HG02759 (cell line): Measurements from ENCODE around the gene SMOC2.

Experiments used
- ATAC-seq: cut with Tn5 transposase; IDR thresholded peaks from one replicate; pipeline ENCODE4 v1.9.1; 2021; ENCODE audit warnings: mild to moderate bottlenecking, moderate library complexity; ENCODE audit not compliant: unreplicated experiment

SMOC2 gene

DNA sequence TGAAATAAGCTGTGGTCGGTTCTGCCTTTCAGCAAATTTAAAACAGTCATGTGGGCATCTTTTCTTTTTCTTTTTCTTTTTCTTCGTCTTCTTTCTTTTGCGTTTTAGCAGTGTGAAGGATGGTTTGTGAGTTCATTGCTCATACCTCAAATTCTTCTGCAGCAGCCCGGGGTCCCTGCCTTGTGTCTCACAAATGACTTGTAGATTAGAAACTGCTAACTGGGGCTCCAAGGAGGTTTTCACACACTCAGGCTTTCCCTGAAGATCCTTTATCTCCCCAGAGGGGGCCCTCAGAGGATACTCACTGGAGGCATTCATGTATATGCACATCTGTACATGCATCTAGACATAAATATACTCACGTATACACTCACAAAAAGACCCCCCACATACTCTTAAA is 1.7 kb downstream of the SMOC2 start:
- no peak for ATAC-seq

- no peak for ATAC-seq
These were observed 6.3 kb downstream of the SMOC2 start for GRCh38 chr6:168447282-168447681.

DNA sequence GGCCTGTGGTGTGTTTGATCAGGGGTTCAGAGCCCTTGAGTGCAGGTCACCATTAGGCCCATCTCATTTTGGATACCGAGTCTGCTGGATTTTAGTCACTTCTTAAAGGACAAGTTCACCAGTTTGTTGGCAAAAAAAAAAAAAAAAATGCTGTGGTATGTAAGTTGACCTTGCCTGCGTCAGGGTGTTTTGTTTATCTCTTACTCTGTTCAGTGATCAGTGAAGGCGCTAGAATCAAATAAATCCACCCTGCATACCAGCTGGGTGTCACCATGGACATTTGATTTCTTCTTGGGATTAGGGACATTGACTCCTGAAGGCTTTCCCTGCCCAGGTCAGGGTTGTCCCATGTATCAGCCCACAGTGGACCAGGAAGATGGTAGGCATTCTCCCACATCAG is 6.7 kb downstream of the SMOC2 start:
- no peak for ATAC-seq

GRCh38 chr6:168448243-168448855 is 7.4 kb downstream of the SMOC2 start:
- ATAC-seq = no peak

GRCh38 chr6:168450917-168451316 is 9.9 kb downstream of the SMOC2 start:
- no peak for ATAC-seq

DNA sequence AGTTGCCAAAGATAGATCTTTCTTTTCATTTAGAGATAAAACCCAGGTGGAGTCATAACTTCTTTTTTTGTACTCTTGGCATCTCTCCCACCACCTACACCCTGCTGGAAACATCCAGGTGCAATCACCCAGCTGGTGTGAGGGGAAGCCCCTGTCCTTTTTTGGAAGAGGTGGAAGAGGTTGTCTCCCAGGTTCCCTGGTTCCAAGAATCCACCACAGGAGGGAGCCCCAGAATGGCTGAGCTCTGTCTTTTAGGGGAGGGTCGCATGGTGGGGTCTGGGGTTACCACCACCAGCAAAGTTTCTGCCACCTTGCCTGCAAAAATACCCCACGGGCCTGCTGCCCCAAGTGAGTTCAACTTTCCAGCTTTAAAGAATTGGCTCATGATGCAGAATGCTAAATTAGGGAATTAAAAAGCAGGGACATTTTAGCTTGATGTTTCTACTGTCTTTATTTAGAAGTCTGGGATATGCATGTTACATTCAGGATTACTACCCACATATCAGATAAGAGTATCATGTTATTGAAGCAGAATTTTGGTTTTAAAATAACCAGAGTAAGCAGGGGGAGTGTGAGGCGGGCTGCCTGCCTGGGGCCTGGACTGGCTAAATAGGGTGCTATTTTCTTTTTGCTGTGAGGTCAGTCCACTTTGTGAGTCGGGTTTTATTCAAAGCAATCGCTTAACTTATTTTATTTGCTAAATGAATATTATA is 11.0 kb downstream of the SMOC2 start:
- ATAC-seq = no peak

DNA sequence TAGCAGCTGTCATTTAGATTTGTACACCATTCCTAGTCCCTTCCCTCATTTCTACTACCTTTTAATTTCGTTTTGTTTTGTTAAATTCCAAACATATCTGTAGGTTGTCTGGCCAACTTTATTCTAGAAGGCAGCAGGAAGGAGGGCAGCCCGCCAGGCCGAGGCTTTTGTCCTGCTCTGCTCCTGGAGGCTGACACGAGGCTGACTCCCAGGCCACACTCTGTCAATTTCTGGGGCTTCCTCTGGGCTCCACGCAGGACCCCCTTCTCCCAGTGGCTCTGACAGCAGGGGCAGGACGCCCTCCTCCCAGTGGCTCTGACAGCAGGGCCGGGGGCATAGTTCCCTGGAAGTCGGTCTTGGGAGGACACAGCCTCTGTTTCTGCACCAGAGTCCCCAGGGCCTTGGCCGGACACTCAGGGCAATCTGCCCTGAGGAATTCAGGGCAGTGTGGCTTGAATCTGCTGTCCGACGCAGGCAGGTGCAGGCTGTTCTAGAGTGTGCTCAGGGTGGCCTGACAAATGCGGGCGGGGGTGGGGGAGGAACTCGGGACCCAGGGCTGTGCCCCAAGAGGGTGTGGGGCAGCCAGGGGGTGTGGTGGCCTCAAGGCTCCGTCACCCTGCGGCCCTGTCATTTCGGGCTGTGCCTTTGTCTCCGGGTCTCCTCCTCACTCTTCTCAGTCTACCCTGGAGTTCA is 11.8 kb downstream of the SMOC2 start:
- ATAC-seq = no peak

- no peak for ATAC-seq
These were observed 15.0 kb downstream of the SMOC2 start for GRCh38 chr6:168455847-168456530.

DNA sequence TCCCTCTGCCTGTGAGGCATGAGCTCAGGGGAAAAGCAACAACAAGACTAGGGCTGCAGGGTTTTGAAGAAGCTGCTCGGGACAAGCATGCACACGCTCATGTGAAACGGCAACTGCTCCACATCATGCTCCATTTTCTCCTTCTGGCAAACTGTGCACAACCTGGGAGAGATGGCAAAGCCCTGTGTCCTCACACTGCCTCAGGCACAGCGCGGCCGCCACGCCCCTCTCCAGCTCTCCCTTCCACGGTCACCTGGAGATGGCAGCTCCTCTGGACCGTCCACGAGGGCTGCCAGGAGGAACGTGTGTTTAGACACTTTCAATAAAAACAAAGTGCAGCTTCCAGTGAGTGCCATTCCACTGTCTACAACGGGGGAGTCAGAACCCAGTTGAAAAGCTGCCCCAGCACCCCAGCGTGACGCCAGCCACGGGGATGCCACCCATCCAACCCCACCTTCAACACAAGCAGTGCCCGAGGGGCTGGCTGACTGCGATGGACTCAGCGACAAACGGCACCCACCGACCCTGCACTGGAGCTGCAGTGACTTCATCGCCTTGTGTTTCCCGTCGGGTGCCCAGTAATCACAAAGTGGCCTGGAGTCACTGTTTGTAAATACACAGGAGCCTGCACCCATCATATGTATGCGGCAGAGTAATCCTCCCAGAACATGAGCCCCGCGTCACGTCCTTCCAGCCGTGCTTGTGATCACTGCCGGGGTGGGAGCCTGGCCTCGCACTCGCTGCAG is 16.1 kb downstream of the SMOC2 start:
- no peak for ATAC-seq

GRCh38 chr6:168457653-168457934 is 16.6 kb downstream of the SMOC2 start:
- no peak for ATAC-seq

DNA sequence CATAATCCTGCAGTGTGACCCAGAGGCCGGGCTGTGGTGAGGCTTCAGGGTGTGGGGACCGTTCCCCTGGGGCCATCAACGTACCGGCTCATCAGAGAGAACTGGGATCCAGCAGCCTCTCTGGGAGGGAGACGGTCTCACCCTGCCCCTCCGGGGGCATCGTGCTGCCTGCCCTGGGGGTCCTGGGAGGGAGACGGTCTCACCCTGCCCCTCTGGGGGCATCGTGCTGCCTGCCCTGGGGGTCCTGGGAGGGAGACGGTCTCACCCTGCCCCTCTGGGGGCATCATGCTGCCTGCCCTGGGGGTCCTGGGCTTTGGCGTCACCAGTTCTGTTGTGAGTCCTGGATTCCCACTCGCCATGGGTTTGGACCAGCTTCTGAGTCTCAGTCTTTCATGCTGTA is 17.1 kb downstream of the SMOC2 start:
- ATAC-seq = no peak

- no peak for ATAC-seq
These were observed 18.6 kb downstream of the SMOC2 start for GRCh38 chr6:168459572-168459971.

DNA sequence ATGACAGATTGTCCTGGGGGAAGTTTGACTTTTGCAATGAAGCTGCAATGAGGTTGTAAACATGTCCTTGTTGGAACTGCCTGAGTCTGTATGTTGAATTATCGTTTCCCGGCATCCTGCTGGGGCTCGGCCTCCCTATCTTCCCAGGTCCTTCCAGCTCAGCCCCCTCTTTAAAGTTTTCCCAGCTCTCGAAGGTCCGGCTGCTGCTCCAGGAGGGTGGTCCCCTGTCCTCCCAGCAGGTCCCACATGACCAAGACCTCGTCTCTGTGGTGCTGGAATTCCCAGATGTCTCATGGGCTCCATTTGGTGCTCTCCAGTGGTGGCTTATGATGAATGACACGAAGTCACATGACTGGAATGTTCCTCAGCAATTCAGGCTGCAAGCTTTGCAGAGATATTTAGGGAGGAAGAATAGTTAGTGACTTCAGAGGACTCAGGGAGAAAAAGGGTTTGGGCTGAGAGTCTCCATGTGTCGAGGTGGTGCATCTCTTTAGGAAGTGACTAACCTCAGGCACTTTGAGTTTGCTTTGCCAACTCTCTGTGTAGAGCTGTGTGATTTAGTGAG is 21.4 kb downstream of the SMOC2 start:
- ATAC-seq = no peak

DNA sequence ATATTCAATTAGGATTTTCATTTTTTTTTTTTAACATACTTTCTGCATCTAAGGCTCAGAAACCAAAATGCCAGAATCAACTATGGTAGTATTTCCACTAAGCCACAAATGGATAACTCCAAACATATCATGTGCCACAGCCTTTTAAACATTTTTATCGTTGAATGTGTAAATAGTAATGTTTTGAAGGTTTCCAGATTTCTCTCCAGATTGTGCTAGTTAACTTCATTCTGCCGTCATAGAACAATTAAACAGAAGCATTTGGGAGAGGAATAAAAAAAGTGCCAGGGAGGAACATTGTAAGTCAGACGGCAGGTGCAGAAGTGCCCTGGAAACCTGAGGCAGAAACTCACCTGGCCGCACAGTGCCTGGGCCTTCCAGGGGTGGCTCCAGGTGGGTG is 23.6 kb downstream of the SMOC2 start:
- no peak for ATAC-seq

GRCh38 chr6:168468045-168468444 is 27.1 kb downstream of the SMOC2 start:
- ATAC-seq = no peak

GRCh38 chr6:168469521-168469920 is 28.5 kb downstream of the SMOC2 start:
- no peak for ATAC-seq

GRCh38 chr6:168469926-168470325 is 28.9 kb downstream of the SMOC2 start:
- ATAC-seq = no peak

DNA sequence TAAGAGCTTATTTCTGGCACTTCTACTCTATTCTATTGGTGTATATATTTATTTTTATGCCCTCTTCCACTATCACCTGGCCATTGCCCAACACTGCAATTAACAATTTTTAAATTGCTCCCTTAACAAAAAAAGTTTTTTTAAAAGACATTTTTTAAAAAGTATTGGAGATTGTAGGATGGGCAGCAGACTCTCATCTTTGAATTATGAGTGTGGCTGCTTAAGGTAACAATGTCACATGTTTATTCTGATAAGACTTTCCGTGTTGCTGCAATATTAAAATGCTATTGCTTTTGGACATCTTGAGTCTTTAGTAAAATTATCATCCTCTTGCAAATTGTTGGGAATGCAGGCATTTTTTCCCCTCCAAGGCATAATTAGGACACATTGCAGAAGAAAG is 31.4 kb downstream of the SMOC2 start:
- no peak for ATAC-seq

- ATAC-seq = no peak
These were observed 32.2 kb downstream of the SMOC2 start for GRCh38 chr6:168473197-168473596.

GRCh38 chr6:168475188-168476013 is 34.4 kb downstream of the SMOC2 start:
- ATAC-seq = no peak
